ENCODE data around the gene NDUFB10.
A peak's percentile ranks its signal among the peaks of the same experiment; 100 is the strongest.
"Not testable (repeated sequence)": the region's sequence is repeated elsewhere in the genome, so short reads cannot be mapped to it uniquely, and the experiment has no call there.

Gene NDUFB10

DNA sequence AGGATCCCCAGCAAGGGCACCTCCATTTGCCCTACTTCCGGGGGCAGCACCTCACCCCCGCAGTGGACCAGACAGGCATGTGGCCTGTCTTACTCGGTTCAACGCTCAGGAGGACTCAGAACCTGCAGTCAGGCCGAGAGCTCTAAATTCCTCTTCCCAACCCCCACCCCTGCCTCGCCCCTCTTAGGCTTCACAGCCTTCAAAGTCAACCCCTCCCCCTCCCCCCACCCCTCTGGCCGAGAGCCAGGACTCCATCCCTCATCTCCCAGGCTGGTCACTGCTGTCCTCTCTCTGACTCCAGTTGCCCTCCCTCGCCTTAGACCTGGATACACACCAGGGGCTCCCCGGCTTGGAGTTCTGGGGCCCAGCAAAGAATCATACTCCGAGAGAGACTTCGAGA, 33.1 kb upstream of the NDUFB10 start:
- DNase-seq: no peak

DNA sequence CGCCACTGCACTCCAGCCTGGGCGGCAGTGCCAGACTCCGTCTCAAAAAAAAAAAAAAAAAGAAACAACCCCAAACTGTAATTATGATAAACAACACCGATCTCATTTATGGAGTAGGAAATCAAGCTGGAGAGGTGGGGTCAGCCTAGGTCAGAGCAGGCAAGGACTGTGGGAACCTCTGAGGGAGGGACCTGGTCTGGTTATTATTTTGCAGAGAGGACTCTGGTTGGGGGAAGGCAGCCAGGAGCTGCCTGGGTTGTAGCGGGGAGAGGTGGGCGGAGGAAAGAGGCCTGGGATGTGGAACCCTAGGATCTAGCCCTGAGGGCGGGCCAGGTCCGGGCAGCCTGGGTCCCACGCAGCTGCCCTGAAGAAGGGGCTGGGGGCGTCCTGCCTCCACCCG, 30.2 kb upstream of the NDUFB10 start:
- no peak for DNase-seq

GRCh38 chr16:1929578-1930337, 29.6 kb upstream of the NDUFB10 start:
- peak; percentile 81 to 92 (median 86) for DNase-seq

DNA sequence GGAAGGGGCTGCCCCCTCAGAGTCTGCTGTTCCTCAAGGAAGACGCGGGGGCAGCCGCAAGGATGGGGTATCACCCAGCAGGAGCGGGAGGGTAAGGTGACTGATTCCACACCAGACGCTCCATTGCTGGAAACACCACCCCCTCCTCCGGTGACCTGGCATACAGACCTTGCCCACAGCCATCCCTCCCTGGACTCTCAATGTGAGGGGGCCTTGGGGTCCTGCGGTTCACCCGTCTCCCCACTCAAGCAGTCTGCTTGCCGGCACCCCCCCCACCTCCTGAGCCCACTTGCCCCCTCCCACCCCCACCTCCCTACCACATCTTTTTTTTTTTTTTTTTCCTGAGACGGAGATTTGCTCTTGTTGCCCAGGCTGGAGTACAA, 29.0 kb upstream of the NDUFB10 start:
- no peak for DNase-seq

GRCh38 chr16:1932050-1933028, 27.0 kb upstream of the NDUFB10 start:
- DNase-seq: no peak

DNA sequence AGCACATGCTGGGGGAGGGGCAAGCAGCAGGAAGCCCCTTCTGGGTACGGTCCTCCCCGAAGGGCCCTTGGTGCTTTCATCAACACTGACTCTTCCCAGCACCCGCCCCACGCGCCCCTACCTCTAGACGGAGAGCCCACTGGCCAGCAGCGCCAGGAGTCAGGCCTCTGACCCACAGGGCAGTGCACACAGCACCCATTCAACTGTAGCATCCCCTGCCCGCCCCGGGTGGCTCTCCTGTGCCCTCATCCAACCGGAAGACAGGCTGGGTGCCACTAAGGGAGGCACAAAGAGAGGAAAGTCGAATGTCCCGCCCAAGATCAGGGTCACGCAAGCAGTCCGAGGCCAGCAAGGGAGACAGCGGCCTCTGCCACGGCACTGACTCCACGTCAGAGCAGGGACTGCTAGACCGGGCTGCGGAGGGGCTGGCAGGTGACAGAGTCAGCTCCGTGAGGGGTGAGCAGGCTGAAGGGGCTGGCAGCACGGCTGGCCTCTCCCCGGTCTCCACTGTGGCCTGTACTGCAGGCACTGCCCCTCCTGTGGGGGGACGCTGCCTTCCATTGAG, 26.2 kb upstream of the NDUFB10 start:
- DNase-seq: no peak

- DNase-seq: no peak
Observed at GRCh38 chr16:1936945-1937479, 22.3 kb upstream of the NDUFB10 start.

- DNase-seq: no peak
Observed at GRCh38 chr16:1938316-1938715, 21.0 kb upstream of the NDUFB10 start.

DNA sequence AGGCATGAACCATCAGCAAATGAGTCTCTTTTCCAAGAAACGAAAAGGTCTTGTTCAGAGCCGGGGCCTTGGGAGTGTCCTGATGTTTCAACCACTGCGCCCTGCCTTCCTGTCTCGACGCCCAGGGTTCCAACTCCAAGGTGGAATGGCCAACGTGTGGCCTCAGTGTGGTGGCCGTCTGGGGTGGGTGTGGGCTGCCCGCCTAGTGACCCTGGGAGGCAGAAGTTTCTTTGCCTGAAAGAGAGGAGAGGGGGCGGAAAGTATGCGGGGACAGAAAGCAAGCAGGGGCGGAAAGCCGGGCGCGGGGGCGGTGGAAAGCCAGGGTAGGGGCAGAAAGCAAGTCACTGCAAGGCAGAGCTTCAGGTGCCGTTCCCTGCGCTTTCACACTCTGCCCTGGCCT, 20.4 kb upstream of the NDUFB10 start:
- DNase-seq: no peak

GRCh38 chr16:1939833-1940232, 19.5 kb upstream of the NDUFB10 start:
- not testable (repeated sequence) for DNase-seq

GRCh38 chr16:1940273-1941161, 18.8 kb upstream of the NDUFB10 start:
- DNase-seq: no peak

GRCh38 chr16:1941162-1942046, 17.9 kb upstream of the NDUFB10 start:
- no peak for DNase-seq

DNA sequence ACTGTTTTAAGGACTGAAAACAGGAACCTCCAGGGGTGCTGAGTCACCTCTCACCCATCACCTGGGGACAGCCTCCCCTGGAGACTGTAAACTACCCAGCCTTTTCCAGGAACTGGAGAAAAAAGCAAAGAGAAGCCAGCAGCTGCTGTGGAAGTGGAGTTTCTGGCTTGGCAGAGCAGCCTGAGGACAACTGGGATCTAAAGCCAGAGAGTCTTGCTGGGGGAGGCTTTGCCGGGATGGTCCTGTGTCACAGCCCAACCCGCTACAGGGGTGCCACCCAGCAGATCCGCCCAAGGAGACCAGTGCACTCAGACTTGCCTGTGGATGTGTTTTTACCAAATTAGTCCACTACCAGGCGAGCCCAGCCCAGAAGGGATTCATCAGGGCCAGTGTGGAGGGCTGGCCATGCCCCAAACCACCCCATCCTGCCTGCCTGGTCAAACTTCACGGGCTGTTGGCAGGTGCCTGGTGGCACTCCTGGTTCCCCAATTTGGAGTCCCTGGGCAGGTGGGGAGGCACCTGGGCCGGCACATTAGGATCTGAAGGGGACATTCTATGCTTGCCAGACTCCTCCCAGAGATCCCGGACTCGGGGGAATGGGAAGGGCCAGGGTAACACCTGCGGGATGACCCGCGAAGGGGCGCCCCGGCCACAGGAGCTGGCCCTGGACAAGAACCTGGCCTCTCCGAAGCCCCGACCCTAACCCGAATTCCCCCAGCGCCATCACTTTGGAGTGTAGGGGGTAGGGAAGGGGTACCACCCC, 17.1 kb upstream of the NDUFB10 start:
- peak in 1 of 5 donors; percentile 27 for DNase-seq

GRCh38 chr16:1942810-1943726, 16.3 kb upstream of the NDUFB10 start, which contains the start of gene MSRB1:
MSRB1 (minus strand) TSS chr16:1943199; CDS start chr16:1943156, 43 bp downstream.
- peak; percentile 98 to 100 (median 99) for DNase-seq

GRCh38 chr16:1944612-1945199, 14.6 kb upstream of the NDUFB10 start:
- DNase-seq: no peak

GRCh38 chr16:1945559-1946391, 13.6 kb upstream of the NDUFB10 start:
- DNase-seq: no peak

Measured in T-helper 1 cell (primary cell).